Fibroblast of lung (primary cell): Measurements from ENCODE around the gene HDAC4.

Source experiments
- EZH2 ChIP-seq: IDR thresholded peaks from 2 replicates; pipeline ENCODE4 v1.5.1; 2012; ENCODE audit warnings: low read length, control low read depth, mild to moderate bottlenecking; ENCODE audit errors: missing control alignments
- TF ChIP-seq, protein P1 (sequence below), 2 donors: IDR thresholded peaks in 1 of 2; conservative IDR thresholded peaks in 1 of 2; 1 replicate in 1 of 2; 2 replicates in 1 of 2; pipeline ENCODE4 v1.5.1; 2011 to 2012; ENCODE audit warnings: low read length in 2 of 2, control low read depth in 1 of 2, inconsistent platforms in 1 of 2, low read depth in 1 of 2, mild to moderate bottlenecking in 1 of 2

DNA sequence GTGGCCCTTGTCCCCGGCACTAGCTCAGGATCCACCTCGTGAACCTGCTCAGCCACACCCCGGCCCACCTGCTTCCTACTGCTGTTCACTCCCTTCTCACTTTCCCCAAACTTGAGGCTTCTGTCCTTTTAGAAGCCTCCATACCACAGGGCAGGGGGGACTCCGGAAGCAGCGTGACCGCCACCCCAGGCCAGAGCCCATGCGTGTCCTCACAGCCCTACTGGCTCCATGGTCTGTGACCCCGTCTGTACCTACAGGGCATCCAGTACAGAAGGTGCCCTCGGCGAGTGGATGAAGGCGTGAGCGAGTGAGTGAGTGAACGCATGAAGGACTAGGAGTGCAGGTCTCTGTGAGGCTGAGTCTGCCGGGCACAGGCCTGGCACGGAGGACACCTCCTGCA, 299.7 kb downstream of the HDAC4 start:
- no peak for TF ChIP-seq EZH2
- TF ChIP-seq, protein P1, sequence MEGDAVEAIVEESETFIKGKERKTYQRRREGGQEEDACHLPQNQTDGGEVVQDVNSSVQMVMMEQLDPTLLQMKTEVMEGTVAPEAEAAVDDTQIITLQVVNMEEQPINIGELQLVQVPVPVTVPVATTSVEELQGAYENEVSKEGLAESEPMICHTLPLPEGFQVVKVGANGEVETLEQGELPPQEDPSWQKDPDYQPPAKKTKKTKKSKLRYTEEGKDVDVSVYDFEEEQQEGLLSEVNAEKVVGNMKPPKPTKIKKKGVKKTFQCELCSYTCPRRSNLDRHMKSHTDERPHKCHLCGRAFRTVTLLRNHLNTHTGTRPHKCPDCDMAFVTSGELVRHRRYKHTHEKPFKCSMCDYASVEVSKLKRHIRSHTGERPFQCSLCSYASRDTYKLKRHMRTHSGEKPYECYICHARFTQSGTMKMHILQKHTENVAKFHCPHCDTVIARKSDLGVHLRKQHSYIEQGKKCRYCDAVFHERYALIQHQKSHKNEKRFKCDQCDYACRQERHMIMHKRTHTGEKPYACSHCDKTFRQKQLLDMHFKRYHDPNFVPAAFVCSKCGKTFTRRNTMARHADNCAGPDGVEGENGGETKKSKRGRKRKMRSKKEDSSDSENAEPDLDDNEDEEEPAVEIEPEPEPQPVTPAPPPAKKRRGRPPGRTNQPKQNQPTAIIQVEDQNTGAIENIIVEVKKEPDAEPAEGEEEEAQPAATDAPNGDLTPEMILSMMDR (conservative IDR thresholded peaks at IDR 0.05 in 1 of 2, IDR thresholded peaks at IDR 0.05 in 1 of 2; ENCODE audit: low read depth in 1 of 2, low read length in 2 of 2) = no peak
